Activated T-helper 17 cell treated with anti-CD3 and anti-CD28 coated beads, Interleukin-2, amount 50 U/mL, for 72 hours (primary cell): Measurements from ENCODE around the gene ZNF384. TPM values are rescaled to one million over a fixed set of nuclear protein-coding genes. Genes with fewer than 3 reads are reported as not detected.
"Not testable (repeated sequence)": the region's sequence is repeated elsewhere in the genome, so short reads cannot be mapped to it uniquely, and the experiment has no call there.

ENCODE experiments used
- ATAC-seq: fragments of 150-1000 bp; cut with Tn5 transposase; replicated peaks from 2 replicates; pipeline ENCODE4 v1.10.0; 2021; ENCODE audit warnings: mild to moderate bottlenecking, moderate library complexity
- H3K27ac Mint-ChIP-seq: one replicate; pipeline ENCODE4 v1.8.0; 2022; ENCODE audit warnings: mixed read lengths
- H3K27me3 Mint-ChIP-seq: one replicate; pipeline ENCODE4 v1.8.0; 2022; ENCODE audit warnings: mixed read lengths
- H3K36me3 Mint-ChIP-seq: one replicate; pipeline ENCODE4 v1.8.0; 2022; ENCODE audit warnings: low read depth, mild to moderate bottlenecking, mixed read lengths
- H3K4me1 Mint-ChIP-seq: one replicate; pipeline ENCODE4 v1.8.0; 2022; ENCODE audit warnings: mixed read lengths
- H3K4me3 Mint-ChIP-seq: one replicate; pipeline ENCODE4 v1.8.0; 2022; ENCODE audit warnings: mild to moderate bottlenecking, mixed read lengths
- H3K9me3 Mint-ChIP-seq: one replicate; pipeline ENCODE4 v1.8.0; 2022; ENCODE audit warnings: mixed read lengths
- total RNA-seq, 2 donors: library from RNA; stranded (reverse); gene quantifications; one replicate each; pipeline ENCODE4 v1.2.3, GENCODE V29; 2022

ZNF384 gene
- total RNA-seq = 10 to 100 TPM; 80.6 to 88.7 TPM

- Mint-ChIP-seq H3K27me3 (no peaks in the 10 kb centered on the region), H3K36me3 (peaks cover 57% of the 10 kb centered on the region), H3K4me3 (peak within 1 kb of the TSS; percentile 95), H3K4me1 (peaks cover 34% of the 10 kb centered on the region), H3K27ac (peak within 1 kb of the TSS; percentile 90), H3K9me3 (no peaks in the 10 kb centered on the region)
- ATAC-seq = peak; percentile 92
These were observed at the start of gene ZNF384 for GRCh38 chr12:6688999-6689882. Gene ZNF384, minus strand, starts transcription at chr12:6689375. Its CDS starts 9,855 bp downstream, at chr12:6679520.

DNA sequence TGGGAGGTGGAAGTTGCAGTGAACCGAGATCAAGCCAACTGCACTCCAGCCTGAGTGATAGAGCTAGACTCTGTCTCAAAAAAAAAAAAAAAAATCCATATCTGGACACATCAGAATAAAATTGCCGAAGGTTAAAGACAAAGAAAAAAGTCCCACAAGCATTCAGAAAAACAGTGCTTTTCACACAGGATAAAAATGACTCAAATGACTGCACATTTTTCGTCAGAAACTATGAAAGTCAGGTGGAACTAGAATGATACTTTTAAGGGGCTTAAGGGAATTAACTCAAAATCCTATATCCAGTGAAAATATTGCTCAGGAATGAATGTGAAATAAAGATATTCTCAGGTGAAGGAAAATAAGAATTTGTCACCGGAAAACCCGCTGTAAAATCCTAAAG is 47.6 kb upstream of the ZNF384 start:
- Mint-ChIP-seq H3K27me3 (no peaks in the 10 kb centered on the region), H3K27ac (no peak overlapping the region), H3K9me3 (no peaks in the 10 kb centered on the region), H3K36me3 (peaks cover 20% of the 10 kb centered on the region), H3K4me1 (peaks cover 9% of the 10 kb centered on the region), H3K4me3 (no peak overlapping the region)
- no peak for ATAC-seq

DNA sequence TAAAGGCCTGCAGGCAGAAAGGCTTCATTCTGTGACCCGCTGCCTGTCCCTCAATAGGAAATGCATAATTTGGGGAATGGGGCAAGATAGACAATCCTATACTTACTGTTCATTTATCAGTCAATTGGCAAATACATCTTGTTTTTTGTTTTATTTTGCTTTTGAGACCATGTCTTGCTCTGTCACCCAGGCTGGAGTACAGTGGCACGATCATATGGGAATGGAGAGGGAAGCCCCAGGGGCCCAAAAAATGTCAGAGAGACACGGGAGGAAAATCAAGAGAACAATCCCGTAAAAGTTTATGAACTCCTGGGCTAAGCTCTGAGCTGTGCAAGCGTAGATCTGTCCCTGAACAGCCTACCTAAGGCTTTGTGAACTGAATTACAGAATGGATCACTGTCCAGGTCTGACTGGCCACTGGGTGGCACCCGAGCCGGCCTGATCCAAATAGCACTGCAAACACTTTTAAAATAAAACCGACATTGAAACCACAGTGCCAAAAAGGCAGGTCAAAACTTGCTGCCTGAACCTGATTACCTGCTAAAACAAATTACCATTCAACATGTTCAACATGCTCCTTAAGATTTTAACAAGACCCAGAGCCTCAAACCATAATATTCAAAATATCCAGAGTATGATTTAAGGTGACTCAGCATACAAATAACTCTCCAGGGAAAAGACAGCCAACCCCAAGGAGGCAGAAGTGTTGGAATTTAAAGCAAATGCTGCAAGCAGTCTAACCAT is 46.4 kb upstream of the ZNF384 start:
- peak overlapping the region; percentile 77 for H3K27ac Mint-ChIP-seq
- peak; percentile 85 for ATAC-seq
- no peak overlapping the region for H3K4me3 Mint-ChIP-seq
- no peaks in the 10 kb centered on the region for H3K27me3 Mint-ChIP-seq
- no peaks in the 10 kb centered on the region for H3K9me3 Mint-ChIP-seq
- H3K36me3 Mint-ChIP-seq = peaks cover 30% of the 10 kb centered on the region
- peaks cover 9% of the 10 kb centered on the region for H3K4me1 Mint-ChIP-seq

DNA sequence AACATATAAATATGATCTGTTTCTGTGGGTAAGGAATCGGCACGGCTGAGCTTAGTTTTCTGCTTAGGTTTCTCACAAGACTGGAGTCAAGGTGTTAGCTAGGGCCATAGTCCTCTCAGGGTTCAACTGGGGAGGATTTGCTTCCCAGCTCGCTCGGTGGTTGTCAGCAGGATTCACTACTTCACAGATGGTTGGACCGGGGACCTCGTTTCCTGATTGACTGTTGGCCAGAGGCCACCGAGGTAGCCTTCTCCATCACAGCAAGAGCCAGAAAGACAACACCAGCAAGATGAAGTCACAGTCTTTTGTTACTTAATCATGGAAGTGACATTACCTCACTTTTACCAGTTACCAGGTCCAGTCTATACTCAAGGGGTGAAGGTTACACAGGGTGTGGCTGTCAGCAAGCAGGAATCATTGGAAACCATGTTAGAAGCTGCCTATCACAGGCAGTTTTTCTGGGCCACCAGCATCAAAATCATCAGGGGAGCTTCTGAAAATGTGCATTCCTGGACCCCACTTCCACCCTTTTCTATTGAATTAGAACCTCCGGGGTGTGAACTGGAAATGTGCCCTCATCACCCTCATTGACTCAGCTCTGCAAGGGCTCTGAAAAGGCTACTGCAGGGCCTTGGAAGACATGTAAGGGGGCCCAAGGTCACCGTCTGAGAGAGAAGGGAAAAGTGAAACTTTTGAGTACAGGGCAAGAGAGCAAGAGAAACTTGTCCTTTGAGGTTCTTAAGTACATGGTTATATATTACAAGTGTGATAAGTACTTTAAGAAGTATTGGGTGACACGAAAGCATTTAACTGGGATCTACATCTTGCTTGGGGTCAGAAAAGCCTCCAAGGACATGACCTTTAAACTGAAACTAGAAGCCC is 45.6 kb upstream of the ZNF384 start:
- no peak overlapping the region for H3K4me3 Mint-ChIP-seq
- peaks cover 9% of the 10 kb centered on the region for H3K4me1 Mint-ChIP-seq
- ATAC-seq = no peak
- peaks cover 39% of the 10 kb centered on the region for H3K36me3 Mint-ChIP-seq
- H3K27me3 Mint-ChIP-seq = no peaks in the 10 kb centered on the region
- no peaks in the 10 kb centered on the region for H3K9me3 Mint-ChIP-seq
- peak overlapping the region; percentile 77 for H3K27ac Mint-ChIP-seq

- Mint-ChIP-seq H3K36me3 (peaks cover 68% of the 10 kb centered on the region), H3K4me1 (peaks cover 6% of the 10 kb centered on the region), H3K4me3 (no peak overlapping the region), H3K27me3 (no peaks in the 10 kb centered on the region), H3K27ac (no peak overlapping the region), H3K9me3 (no peaks in the 10 kb centered on the region)
- ATAC-seq = no peak
These were observed 41.0 kb upstream of the ZNF384 start for GRCh38 chr12:6730169-6730568.

- no peaks in the 10 kb centered on the region for H3K9me3 Mint-ChIP-seq
- peaks cover 12% of the 10 kb centered on the region for H3K4me1 Mint-ChIP-seq
- H3K4me3 Mint-ChIP-seq = no peak overlapping the region
- ATAC-seq = no peak
- peaks cover 69% of the 10 kb centered on the region for H3K36me3 Mint-ChIP-seq
- no peaks in the 10 kb centered on the region for H3K27me3 Mint-ChIP-seq
- H3K27ac Mint-ChIP-seq = no peak overlapping the region
These were observed 40.0 kb upstream of the ZNF384 start for GRCh38 chr12:6729186-6729585.

- H3K36me3 Mint-ChIP-seq = peaks cover 48% of the 10 kb centered on the region
- H3K4me1 Mint-ChIP-seq = peaks cover 26% of the 10 kb centered on the region
- H3K27me3 Mint-ChIP-seq = no peaks in the 10 kb centered on the region
- no peak for ATAC-seq
- peak overlapping the region; percentile 90 for H3K4me3 Mint-ChIP-seq
- peaks cover 3% of the 10 kb centered on the region for H3K9me3 Mint-ChIP-seq
- peak overlapping the region; percentile 11 for H3K27ac Mint-ChIP-seq
These were observed 36.2 kb upstream of the ZNF384 start for GRCh38 chr12:6725350-6725749.

DNA sequence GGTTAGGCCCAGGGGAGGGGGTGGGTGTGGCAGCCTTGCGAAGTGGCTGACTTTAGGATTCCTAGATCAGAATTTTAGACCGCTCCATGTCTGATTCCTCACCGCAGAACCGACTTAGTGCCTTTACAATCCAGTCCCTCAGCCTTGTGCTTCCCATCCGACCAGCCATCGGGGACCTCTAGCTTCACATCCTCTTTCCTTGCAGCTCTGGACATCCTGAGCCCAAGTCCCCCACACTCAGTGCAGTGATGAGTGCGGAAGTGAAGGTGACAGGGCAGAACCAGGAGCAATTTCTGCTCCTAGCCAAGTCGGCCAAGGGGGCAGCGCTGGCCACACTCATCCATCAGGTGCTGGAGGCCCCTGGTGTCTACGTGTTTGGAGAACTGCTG is 35.2 kb upstream of the ZNF384 start:
- no peaks in the 10 kb centered on the region for H3K27me3 Mint-ChIP-seq
- peaks cover 3% of the 10 kb centered on the region for H3K9me3 Mint-ChIP-seq
- peaks cover 26% of the 10 kb centered on the region for H3K4me1 Mint-ChIP-seq
- peaks cover 38% of the 10 kb centered on the region for H3K36me3 Mint-ChIP-seq
- peak overlapping the region; percentile 90 for H3K4me3 Mint-ChIP-seq
- ATAC-seq = peak; percentile 41
- H3K27ac Mint-ChIP-seq = peak overlapping the region; percentile 93

DNA sequence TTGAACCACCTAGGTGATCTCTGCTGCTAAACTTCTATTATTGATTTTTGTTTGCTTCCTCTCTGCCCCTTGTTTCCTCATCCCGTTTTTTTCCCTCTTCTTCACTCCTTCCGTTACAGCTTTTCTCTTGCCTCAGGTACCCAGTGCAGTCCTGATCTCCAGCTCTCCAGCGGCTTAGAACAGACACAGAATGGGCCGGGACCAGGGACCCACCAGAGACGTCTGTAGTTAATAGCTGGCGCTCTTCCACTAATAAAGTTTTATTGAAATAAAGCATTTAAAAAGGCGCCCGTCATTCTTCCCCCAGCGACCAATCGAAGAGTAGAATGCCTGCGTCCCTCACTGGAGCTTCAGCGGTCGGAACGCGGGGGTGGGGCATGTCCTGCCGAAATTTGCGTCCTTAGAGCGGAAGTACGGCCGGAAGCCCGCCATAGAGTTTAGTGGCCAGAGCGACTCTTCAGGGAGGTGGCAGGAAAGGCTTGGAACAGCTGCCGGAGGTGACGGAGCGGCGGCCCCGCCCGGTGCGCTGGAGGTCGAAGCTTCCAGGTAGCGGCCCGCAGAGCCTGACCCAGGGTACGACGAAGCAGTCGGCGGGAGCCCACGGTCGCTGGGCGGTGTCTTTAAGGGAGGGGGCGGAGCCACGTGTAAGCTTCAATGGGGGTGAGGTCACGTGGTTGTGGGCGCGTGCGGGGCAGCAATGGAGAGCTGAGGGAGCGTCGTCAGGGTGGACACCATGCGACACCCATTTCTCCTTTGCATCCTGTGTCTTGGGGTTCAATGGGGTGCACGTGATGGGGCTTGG is 34.6 kb upstream of the ZNF384 start, which contains the start of gene COPS7A:
Gene COPS7A (plus strand): TSS at position 440 of the 802 bp plus-strand sequence. CDS start 611 bp downstream, outside the sequence.
- ATAC-seq = peak; percentile 95
- peaks cover 26% of the 10 kb centered on the region for H3K4me1 Mint-ChIP-seq
- H3K27me3 Mint-ChIP-seq = no peaks in the 10 kb centered on the region
- H3K4me3 Mint-ChIP-seq = peak within 1 kb of the TSS; percentile 90
- peak within 1 kb of the TSS; percentile 93 for H3K27ac Mint-ChIP-seq
- H3K9me3 Mint-ChIP-seq = peaks cover 3% of the 10 kb centered on the region
- peaks cover 33% of the 10 kb centered on the region for H3K36me3 Mint-ChIP-seq

DNA sequence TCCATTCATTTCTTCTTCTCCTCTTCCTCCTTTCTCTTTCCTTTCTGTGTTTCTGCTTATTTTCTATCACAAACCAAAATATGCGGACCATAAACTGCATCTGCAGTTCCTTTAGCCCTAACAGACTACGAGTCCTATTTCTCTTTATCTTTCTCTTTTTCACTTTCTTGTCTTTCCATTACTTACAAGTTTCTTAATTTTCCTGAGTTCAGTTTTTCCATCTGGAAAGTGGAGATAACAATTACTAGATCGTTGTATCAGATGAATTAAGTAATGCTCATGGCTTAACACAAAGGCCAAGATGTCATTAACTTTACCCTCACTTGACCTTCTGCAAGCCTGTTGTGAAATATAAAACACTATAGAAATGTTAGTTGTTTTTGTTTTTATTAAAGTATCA is 33.7 kb upstream of the ZNF384 start:
- Mint-ChIP-seq H3K9me3 (peaks cover 3% of the 10 kb centered on the region), H3K27me3 (no peaks in the 10 kb centered on the region), H3K4me1 (peaks cover 26% of the 10 kb centered on the region), H3K27ac (peak overlapping the region; percentile 93), H3K36me3 (peaks cover 23% of the 10 kb centered on the region), H3K4me3 (peak overlapping the region; percentile 90)
- no peak for ATAC-seq

- Mint-ChIP-seq H3K27ac (no peak overlapping the region), H3K4me3 (no peak overlapping the region), H3K4me1 (no peaks in the 10 kb centered on the region), H3K9me3 (no peaks in the 10 kb centered on the region), H3K27me3 (peaks cover 2% of the 10 kb centered on the region), H3K36me3 (no peaks in the 10 kb centered on the region)
- no peak for ATAC-seq
These were observed 27.8 kb upstream of the ZNF384 start for GRCh38 chr12:6716874-6717437.

GRCh38 chr12:6716031-6716873 is 27.1 kb upstream of the ZNF384 start:
- not testable (repeated sequence) for ATAC-seq, H3K27me3 Mint-ChIP-seq, H3K4me1 Mint-ChIP-seq, H3K9me3 Mint-ChIP-seq, H3K27ac Mint-ChIP-seq, H3K36me3 Mint-ChIP-seq, H3K4me3 Mint-ChIP-seq
